MG63 (cell line): ENCODE measurements around the gene LRMDA. TPM values are rescaled to one million over a fixed set of nuclear protein-coding genes. Genes with fewer than 3 reads are reported as not detected.
A peak's percentile ranks its signal among the peaks of the same experiment; 100 is the strongest.

Source experiments
- DNase-seq: peaks from one replicate; pipeline ENCODE4 v3.0.0-alpha.2; 2020
- H3K27me3 ChIP-seq: fragments of 250-450 bp; sonication (Bioruptor Pico); 2 replicates; pipeline ENCODE4 v1.5.1; 2020; ENCODE audit warnings: mild to moderate bottlenecking, moderate library complexity
- H3K36me3 ChIP-seq: fragments of 250-450 bp; sonication (Bioruptor Pico); 2 replicates; pipeline ENCODE4 v1.5.1; 2020; ENCODE audit warnings: mild to moderate bottlenecking, moderate library complexity
- H3K4me3 ChIP-seq: fragments of 250-450 bp; sonication (Bioruptor Pico); 2 replicates; pipeline ENCODE4 v1.5.1; 2020; ENCODE audit warnings: mild to moderate bottlenecking, moderate library complexity
- H3K9me3 ChIP-seq: fragments of 250-450 bp; sonication (Bioruptor Pico); 2 replicates; pipeline ENCODE4 v1.5.1; 2020; ENCODE audit warnings: mild to moderate bottlenecking, moderate library complexity
- total RNA-seq: library from RNA; depleted of rRNA; stranded (reverse); fragments of >200 nt; shearing (Covaris generic); gene quantifications from 2 replicates; pipeline ENCODE4 v1.2.3, GENCODE V29; 2014; ENCODE audit warnings: low replicate concordance

The LRMDA gene
- total RNA-seq, 1 experiment from 2014 or later: 1.3 TPM

DNA sequence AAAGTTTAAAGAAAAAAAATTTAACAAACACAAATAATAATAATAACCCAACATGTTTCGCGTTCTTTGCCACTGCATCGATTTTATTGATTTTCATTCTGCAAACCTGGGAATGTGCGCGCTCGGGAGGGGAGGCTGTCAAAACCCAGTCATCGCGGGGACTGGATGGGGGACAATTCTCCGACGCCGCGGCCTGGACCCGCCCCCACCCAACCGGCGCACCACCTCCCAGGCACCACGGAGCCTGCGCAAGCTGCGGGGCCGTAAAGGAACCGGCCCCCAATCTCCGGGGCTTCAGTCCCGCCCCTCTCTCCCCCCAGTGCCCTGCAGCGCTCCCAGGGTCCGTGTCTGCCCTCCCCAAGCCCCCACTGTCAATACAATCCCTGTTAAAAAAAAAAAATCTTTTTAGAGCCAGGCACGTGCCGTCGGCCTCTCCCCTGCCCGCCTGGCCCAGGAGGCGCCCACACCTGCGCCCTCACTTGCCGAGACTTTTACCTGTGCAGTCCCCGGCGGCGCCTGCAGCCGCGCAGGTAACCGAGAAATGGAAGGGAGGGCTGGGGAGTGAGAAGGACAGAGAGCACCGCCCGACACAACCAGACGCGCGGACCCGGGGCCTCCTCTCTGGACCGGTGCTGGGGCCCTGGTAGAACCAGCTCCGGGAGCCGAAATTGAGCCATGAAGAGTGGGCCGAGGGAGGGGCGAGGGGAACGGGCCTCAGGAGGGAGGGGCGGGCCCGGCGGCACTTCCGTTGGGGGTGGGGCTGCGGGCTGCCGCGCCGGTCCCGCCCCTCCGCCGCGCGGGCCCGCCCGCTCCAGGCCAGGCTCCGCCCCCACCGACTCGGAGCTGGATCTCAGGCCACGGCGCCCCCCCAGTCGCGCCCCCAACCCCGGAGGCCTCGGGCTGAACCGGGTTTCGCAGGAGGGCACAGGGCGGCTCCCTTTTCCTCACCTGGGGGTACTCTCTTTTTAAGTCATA, 22.2 kb upstream of the LRMDA start:
- H3K27me3 ChIP-seq: no peaks in the 10 kb centered on the region
- no peaks in the 10 kb centered on the region for H3K36me3 ChIP-seq
- peak; percentile 71 for DNase-seq
- H3K4me3 ChIP-seq: peak overlapping the region; percentile 90
- no peaks in the 10 kb centered on the region for H3K9me3 ChIP-seq

DNA sequence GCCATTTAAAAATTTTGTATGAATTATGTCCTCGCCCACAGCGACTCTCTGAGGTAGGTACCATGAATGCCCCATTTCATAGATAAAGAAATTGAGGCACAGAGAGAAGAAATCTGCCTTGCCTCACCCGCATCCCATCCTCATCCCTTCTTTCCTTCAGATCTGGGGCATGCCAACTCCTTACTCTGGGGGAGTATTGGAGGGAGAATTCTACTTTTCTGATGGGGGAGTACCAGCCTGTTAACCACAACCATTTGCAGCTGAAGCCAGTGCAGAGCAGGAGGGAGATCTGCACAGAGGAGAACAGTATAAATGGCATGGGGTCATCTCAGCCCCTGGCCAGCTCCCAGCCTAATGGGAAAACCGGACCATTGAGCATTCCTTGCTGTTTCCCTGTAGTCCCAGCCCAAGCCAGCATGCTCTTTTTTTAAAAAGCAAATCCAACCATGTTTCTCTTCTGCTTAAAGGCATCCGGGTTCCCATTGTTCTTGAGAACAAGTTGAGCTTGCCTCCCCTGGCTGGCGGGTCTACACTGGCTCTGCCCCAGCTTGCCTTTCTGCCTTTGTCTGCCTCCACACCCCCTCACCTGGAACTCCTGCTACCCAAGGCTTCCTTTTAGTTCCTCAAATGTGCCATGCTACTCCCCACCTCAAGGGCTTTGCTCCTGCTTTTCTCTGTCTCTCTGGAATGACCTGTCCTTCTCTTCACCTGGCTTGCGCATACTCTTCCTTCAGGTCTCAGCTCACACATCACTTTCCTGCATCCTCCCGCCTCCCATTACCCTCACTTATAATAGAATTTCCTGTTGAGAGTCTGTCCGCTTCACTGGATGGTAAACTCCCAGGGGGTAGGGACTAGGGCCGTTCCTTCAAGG, 21.1 kb upstream of the LRMDA start:
- no peak overlapping the region for H3K4me3 ChIP-seq
- no peaks in the 10 kb centered on the region for H3K36me3 ChIP-seq
- H3K9me3 ChIP-seq: no peaks in the 10 kb centered on the region
- DNase-seq: no peak
- no peaks in the 10 kb centered on the region for H3K27me3 ChIP-seq

DNA sequence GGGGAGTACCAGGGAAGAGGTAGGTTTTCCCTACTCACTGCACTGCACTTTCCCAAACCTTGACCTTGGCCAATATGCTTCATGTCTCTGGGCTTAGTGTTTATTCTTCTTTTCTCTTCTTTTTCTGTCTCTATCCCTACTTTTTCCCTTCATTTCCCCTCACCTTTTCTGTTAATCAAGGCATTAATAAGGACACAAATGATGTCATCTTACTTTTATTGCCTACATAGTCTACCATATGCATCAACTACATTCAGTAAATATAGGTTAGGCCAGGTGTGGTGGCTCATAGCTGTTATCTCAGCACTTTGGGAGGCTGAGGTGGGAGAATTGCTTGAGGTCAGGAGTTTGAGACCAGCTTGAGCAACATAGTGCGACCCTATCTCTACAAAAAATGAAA, 16.9 kb upstream of the LRMDA start:
- DNase-seq: no peak
- H3K4me3 ChIP-seq: no peak overlapping the region
- no peaks in the 10 kb centered on the region for H3K36me3 ChIP-seq
- H3K9me3 ChIP-seq: no peaks in the 10 kb centered on the region
- no peaks in the 10 kb centered on the region for H3K27me3 ChIP-seq

DNA sequence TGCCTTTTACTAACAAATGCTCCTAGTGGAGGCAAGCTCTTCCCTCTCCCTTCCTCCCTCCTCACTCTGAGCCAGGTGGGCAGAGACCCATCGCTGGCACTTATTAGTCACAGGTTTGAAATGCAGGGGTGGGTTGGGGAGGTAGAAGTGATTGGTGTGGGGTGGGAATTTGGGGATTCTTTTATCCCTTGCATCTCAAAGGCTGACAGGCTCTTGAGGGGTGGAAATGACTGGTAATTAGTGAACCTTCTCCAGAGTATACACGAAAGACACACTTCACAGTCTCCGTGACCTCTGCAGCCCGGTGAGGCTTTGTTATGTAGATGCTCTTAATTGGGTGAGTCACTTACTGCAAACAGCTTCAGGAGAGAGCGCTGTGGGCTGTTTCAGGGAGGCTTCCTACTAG, 13.9 kb upstream of the LRMDA start:
- Histone ChIP-seq H3K36me3 (no peaks in the 10 kb centered on the region), H3K9me3 (no peaks in the 10 kb centered on the region), H3K27me3 (no peaks in the 10 kb centered on the region), H3K4me3 (no peak overlapping the region)
- DNase-seq: no peak

DNA sequence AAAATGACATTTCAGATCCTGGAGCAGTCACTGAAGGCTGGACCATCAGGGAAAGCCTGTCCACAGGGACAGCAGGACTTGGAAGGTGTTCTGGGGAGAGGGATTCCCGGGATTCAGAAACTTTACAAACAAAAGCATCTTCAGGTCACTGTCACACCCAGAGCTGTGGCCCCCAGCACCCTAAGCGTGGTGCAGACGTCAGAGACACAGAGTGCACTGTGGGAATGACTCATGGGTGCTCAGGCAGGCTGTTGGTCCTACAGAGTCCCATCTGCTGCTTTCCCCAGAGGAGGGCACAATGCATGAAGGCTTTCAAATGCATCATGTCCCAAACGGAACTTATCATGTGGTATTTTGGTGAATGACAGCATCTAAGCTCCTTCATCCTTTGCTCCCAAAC, 13.1 kb upstream of the LRMDA start:
- no peak for DNase-seq
- H3K4me3 ChIP-seq: no peak overlapping the region
- H3K27me3 ChIP-seq: no peaks in the 10 kb centered on the region
- no peaks in the 10 kb centered on the region for H3K36me3 ChIP-seq
- H3K9me3 ChIP-seq: no peaks in the 10 kb centered on the region

DNA sequence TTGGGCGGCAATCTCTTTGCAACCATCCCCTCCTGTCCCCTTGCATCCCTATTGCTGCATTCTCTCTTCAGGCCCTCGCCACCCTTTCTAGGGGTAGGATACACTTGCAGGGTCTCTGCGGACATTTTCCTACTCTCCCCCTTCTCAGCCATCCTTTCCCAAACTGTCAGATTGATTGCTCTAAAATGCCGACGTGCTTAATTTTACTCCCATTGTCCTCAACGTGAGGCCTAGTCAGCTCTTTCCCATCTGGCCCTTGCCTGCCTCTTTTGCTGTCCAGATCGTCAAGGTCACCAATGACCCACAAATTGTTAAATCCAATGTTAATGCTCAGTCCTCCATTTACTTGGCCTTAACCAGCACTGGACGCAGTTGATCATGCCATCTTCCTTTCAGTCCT, 12.7 kb upstream of the LRMDA start:
- H3K27me3 ChIP-seq: no peaks in the 10 kb centered on the region
- H3K36me3 ChIP-seq: no peaks in the 10 kb centered on the region
- no peaks in the 10 kb centered on the region for H3K9me3 ChIP-seq
- H3K4me3 ChIP-seq: no peak overlapping the region
- DNase-seq: no peak

DNA sequence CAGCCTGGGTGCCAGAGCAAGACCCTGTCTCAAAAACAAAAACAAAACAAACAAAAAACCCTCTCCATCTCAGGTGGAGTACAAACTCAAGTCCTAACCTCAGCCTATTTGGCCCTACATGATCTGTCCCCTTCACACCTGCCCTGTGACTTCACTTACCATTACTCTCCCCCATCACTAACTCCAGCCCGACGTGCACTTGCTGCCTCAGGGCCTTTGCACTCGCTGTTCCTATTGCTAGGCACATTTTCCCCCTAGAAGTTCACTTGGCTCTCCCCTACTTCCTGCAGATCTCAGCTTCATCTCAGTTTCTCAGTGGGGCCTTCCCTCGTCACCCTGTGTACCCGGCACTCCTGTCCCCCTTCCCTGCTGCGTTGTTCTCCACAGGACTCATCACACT, 8.5 kb upstream of the LRMDA start:
- Histone ChIP-seq H3K4me3 (no peak overlapping the region), H3K36me3 (no peaks in the 10 kb centered on the region), H3K27me3 (no peaks in the 10 kb centered on the region), H3K9me3 (no peaks in the 10 kb centered on the region)
- DNase-seq: no peak

DNA sequence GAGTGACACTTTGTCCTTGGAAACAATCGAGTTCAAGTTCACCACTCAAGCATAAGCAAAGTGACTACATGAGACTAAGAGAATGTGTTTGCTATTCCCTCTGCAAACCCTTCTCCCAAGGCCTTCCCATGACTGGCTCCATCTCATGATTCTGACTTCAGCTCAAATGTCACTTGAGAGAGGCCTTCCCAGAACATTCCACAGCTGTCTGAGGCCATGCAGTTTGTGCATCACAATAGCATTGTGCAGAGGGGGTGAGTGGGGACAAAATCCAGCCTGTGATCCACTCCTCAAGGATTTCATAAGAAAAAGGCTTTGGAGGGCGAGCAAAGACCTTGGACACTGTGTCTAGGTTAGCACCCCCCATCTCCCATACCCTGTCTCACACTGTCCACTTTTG, 6.9 kb upstream of the LRMDA start:
- no peak for DNase-seq
- Histone ChIP-seq H3K27me3 (no peaks in the 10 kb centered on the region), H3K4me3 (no peak overlapping the region), H3K36me3 (no peaks in the 10 kb centered on the region), H3K9me3 (no peaks in the 10 kb centered on the region)

DNA sequence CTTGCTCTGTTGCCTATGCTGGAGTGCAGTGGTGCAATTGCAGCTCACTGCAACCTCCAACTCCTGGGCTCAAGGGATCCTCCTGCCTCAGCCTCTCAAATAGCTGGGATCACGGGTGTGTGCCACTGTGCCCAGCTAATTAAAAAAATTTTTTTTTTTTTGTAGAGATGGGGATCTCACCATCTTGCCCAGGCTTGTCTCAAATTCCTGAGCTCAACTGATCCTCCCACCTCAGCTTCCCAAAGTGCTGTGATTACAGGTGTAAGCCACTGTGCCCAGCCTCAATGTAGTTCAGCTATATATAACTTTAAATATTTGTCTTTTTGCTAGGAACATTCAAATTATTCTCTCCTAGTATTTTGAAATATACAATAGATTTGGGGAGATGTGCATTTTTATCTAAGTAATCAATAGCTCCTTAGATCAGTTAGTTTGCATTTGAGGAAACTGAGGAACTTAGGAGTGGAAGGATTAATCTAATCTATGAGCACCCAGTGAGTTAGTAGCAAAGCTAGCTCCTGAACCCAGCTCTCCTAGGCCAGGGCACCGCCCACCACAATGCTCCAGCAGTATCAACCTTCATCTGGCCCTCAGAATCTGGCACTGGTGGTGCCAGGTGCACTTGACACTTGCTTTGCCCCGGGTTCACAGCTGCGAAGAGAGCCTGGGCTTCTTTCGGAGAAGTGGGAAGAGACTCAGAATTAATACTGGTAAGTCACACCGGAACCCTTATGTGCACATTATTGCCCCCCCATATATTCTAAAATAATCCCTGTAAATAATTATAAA, 5.9 kb upstream of the LRMDA start:
- no peak for DNase-seq
- no peaks in the 10 kb centered on the region for H3K9me3 ChIP-seq
- no peak overlapping the region for H3K4me3 ChIP-seq
- no peaks in the 10 kb centered on the region for H3K36me3 ChIP-seq
- no peaks in the 10 kb centered on the region for H3K27me3 ChIP-seq

DNA sequence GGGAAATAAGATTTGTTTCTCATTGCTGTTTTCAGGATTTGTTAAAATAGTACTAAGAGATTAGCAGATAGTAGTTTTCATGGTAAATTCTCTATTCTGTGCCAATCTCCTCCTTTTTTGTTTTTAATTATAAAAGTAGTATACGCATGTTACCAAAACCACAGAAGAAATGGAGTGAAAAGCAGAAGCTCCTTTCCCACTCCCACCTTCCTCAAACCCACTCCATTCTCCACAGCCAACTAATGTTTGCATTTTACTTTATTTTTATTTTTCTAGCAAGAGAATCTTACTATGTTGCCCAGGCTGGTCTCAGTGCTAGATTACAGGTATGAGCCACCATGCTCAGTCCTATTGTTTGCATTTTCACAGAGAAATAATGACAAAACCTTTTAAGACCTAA, 4.5 kb upstream of the LRMDA start:
- no peaks in the 10 kb centered on the region for H3K27me3 ChIP-seq
- H3K36me3 ChIP-seq: no peaks in the 10 kb centered on the region
- no peak for DNase-seq
- no peak overlapping the region for H3K4me3 ChIP-seq
- H3K9me3 ChIP-seq: no peaks in the 10 kb centered on the region

DNA sequence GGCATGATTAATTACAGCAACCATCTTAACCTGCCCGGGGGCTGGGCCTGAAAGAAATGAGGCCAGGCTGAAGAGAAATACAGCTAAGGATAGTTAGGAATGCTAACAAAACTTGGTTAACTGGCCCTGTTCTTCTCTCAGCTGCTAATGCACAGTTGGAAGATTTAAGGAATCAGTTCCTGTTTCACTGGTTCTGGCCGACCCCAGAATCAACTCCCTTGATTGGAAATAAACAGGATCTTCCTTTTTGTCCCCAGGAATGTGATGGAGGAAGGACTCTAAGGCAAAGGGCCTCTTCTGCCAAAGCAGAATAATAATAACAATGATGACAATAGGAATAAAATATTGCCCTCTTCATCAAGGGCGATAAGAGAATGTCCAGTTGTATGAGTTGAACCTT, 3.5 kb upstream of the LRMDA start:
- no peaks in the 10 kb centered on the region for H3K9me3 ChIP-seq
- H3K36me3 ChIP-seq: no peaks in the 10 kb centered on the region

DNA sequence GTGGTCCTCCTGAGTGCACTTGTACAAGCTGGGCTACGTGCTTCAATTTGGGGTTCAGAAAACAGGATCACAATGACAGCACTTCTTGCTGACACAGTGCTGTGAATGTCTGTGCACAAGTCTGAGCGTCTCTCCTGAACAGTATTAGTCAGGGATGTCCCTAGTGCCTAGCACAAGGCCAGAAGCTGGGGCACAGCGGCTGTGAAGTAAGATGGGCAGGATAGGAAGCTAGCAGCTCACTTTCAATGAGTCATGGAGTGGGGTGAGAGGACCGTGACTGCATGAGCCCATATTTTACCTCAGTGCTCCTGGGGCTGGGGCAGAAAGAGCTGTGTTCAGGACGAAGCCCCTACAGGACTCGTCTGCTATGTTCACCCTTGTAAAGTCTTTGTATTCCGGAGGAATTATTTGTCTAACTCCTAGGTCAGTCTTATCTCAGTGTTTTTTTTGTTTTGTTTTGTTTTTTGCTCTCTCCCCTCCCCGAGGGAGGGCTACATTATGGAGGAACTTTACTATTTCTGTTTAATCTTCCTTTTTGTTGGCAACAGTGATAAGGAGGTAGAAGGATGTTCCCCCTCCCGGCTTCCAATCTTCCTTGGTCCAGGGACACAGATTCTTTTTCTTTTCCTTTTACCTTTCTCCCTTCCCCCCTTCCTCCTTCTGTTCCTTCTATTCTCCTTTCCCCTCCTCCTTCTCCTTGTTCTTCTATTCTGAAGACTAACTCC, 2.8 kb upstream of the LRMDA start:
- Histone ChIP-seq H3K27me3 (no peaks in the 10 kb centered on the region), H3K9me3 (no peaks in the 10 kb centered on the region), H3K36me3 (no peaks in the 10 kb centered on the region), H3K4me3 (no peak overlapping the region)
- no peak for DNase-seq

More for the DNA sequence above, 3.5 kb upstream of the LRMDA start:
- Histone ChIP-seq H3K4me3 (no peak overlapping the region), H3K27me3 (no peaks in the 10 kb centered on the region)
- DNase-seq: no peak

DNA sequence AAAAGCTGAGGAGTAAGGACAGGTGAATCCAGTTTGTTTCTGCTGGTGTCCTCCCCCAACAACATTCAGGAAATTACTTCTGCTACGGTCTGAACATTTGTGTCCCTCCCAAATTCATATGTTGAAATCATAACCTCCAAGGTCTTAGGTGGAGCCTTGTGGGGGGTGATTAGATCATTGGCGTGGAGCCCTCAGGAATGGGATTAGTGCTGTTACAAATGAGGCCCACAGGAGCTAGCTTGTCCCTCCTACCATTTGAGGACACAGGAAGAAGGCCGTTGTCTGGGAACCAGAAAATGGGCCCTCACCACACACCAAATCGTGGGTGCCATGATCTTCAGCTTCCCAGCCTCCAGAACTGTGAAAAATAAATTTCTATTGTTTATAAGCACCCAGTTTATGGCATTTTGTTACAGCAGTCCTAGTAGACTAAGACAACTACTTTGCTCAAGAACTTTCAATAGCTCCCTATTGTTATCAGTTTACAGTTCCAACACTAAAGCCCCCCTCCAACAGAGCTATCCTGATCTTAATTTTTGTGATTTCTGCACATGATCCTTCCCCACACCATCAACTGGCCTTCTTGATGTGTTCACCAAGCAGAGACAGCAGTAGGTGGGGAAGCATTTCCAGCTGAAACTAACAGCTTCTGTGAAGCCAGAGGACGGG, 2.1 kb upstream of the LRMDA start:
- DNase-seq: no peak
- Histone ChIP-seq H3K27me3 (no peaks in the 10 kb centered on the region), H3K9me3 (no peaks in the 10 kb centered on the region), H3K4me3 (no peak overlapping the region), H3K36me3 (no peaks in the 10 kb centered on the region)

DNA sequence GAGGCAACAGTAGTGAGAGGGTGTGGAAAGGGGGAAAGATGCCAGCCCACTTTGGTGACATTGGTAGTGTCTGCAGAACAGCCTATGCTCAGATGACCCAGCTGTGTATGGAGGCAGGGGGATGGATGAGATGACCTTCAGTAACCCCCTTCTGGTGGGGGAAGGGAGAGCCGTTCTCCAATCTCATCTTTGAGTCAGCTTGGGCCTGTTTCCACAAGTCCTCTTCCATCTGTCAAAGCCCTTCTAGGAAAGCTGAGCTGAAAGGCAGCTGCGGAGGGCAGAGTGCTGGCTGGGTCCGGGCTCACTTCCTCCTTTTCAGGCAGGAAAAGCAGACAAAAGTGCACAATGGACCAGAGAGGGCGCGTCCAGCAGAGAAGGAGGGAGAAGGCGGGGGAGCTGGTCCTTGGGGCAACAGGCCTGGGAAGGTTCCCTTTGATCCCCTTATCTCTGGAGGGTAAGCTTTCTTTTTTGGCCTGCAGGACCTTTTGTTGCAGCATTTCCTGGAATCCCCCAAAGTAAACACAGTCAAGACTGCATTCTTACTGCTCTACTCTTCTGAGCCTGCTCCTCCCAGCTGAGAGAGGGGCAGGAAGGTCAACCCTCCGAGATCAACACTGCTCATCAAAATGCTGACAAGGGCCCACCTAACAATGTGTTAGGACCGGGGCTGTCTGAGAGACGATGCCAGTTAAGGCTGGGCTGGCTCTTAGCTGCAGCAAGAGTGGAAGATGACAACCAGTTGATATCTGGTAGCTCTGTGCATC, 1.2 kb upstream of the LRMDA start:
- Histone ChIP-seq H3K27me3 (no peaks in the 10 kb centered on the region), H3K36me3 (no peaks in the 10 kb centered on the region), H3K4me3 (no peak overlapping the region), H3K9me3 (no peaks in the 10 kb centered on the region)
- no peak for DNase-seq

DNA sequence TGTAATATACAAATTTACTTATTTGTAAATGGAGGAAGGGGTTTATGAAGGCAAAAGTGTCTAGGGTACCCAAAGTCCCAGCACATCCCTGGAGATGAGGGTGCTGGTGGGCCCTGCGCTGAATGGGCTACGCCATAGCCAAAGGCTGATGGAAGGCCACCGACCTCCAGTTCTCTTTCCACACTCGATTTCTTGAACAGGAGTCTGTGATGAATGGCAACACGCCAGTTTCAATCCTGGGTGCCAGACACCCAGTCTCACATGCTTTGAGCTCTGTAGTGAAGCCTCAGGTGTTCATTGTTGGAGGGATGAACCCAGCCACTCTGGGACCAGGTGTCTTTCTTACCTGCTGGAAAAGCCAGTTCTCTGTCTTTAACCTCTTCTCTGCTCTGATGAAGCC, 752 bp downstream of the LRMDA start:
- peak overlapping the region; percentile 52; the same call in 1 of the 2 replicates for H3K4me3 ChIP-seq

More for the DNA sequence above, 752 bp downstream of the LRMDA start:
- DNase-seq: no peak
- H3K9me3 ChIP-seq: no peaks in the 10 kb centered on the region
- no peaks in the 10 kb centered on the region for H3K27me3 ChIP-seq
- no peaks in the 10 kb centered on the region for H3K36me3 ChIP-seq
